GM18505 (cell line): Measurements from ENCODE around the gene GALNT6.

Experiments used
- ATAC-seq: cut with Tn5 transposase; IDR thresholded peaks from one replicate; pipeline ENCODE4 v1.9.1; 2021; ENCODE audit not compliant: unreplicated experiment
- POLR2A ChIP-seq: IDR thresholded peaks from 4 replicates; pipeline ENCODE4 v1.6.1; 2011; ENCODE audit warnings: borderline replicate concordance; ENCODE audit not compliant: insufficient read depth, insufficient read length; ENCODE audit errors: extremely low read depth

Gene GALNT6

DNA sequence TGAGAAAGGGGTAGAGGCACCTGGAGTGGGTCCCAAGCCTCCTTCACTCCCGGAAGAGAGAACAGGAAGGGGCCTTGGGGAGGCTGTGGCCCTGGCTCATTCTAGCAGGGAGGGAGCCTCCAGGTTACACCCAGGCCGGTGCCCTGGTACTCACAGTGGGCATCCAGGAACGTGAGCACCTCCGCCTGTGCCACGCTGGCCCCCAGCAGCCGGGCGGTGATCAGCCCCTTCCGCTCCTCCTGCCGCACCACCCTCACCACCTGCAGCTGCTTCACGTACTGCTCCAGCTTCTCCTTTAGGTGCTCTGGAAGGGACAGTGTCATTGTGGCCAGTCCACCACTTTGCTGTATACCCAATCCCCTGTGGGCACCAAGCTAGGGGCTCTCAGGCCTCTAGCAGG, 25.9 kb downstream of the GALNT6 start:
- no peak for TF ChIP-seq POLR2A
- ATAC-seq = no peak

DNA sequence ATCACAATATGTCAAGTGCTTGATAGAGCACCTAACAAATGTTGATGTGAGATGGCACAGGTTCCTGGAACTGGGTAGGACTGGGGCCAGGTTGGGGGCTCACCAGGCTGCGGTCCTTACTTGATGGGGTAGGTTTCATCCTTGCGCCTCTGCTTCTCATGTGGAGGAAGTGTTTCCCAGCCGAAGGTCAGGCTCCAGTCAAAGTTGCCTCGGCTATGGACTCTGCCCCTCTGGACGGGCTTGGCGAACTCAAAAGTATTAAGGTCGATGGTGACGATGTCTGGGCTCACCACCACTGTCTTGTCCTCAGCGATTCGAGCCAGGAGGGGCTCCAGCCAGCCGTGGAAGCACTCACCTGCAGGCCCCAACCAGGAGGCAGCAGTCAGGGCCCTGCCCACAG, 27.2 kb downstream of the GALNT6 start:
- no peak for ATAC-seq

DNA sequence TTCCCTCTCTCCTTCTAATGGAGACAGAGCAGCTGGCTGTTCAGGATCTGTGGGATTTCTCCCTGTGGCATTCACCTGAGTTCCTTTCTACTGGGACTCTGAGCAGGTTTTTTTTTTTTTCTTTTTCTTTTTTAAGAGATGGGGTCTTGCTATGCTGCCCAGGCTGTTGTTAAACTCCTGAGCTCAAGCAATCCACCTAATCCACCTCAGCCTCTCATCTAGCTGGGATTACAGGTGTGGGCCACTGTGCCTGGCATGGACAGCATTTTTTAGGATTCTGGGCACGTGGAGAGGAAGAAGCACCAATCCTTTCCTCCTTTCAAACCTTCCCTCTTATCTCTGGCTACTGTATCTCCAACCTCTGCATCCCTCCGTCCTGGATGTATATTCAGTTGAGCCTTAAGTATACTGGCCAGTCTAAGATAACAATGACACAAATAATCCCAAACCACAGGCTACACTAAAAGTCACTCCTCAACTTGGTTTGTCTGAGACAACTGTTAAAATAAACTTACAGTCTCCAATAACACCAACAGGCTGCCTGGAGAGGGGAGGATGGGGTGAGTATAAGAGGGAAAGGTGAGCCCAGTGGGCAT, 28.4 kb downstream of the GALNT6 start:
- no peak for ATAC-seq

More for the DNA sequence above, 27.2 kb downstream of the GALNT6 start:
- no peak for TF ChIP-seq POLR2A

DNA sequence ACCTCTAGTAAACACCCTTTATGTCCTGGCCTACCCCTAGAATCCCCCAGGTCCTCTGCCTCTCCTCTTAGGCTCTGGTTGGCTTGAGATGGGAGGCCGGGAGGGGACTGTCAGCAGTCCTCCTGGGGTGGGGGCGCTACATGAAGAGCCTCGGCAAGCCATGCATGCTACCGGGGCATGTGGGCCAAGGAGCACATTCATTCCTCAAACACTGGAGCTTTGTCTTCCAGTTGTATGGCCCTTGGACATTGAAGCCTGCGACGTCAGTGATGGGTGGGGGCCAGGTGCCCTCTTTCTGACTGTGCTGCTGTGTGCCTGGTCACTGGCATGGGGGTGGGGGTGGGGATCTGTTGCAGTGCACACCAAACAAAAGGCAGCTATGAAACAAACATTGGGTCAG, 28.9 kb downstream of the GALNT6 start:
- no peak for ATAC-seq
- TF ChIP-seq POLR2A = no peak

More for the DNA sequence above, 28.4 kb downstream of the GALNT6 start:
- TF ChIP-seq POLR2A = no peak

- no peak for ATAC-seq
- TF ChIP-seq POLR2A = no peak
Measured at GRCh38 chr12:51361161-51362016, 29.8 kb downstream of the GALNT6 start.

- no peak for TF ChIP-seq POLR2A
- ATAC-seq = no peak
Measured at GRCh38 chr12:51360315-51360714, 30.9 kb downstream of the GALNT6 start.

DNA sequence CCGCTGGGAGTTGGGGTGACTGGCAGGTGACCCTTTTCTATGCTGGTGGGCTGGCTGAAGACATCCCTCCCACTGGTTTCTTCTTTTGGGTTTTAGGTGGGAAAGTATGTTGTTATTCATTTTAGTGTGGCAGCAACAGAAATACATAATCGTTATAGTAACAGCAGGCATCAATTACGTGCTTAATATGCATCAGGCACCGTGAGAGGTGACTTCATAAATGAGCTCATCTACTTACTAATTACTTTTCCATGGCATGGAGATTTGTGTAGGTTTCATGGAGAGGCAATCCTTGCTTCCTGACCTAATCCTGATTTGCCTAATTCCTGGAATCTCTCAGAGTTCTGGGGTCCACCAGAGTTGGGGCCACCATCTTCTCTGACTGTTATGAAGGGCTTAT, 31.4 kb downstream of the GALNT6 start:
- no peak for ATAC-seq
- TF ChIP-seq POLR2A = no peak

GRCh38 chr12:51358496-51358895, 32.7 kb downstream of the GALNT6 start:
- TF ChIP-seq POLR2A = no peak

GRCh38 chr12:51357374-51358047, 33.7 kb downstream of the GALNT6 start:
- no peak for ATAC-seq
- no peak for TF ChIP-seq POLR2A

More at GRCh38 chr12:51358496-51358895, 32.7 kb downstream of the GALNT6 start:
- no peak for ATAC-seq

GRCh38 chr12:51351913-51352532, 39.2 kb downstream of the GALNT6 start:
- TF ChIP-seq POLR2A = no peak
- ATAC-seq = no peak

DNA sequence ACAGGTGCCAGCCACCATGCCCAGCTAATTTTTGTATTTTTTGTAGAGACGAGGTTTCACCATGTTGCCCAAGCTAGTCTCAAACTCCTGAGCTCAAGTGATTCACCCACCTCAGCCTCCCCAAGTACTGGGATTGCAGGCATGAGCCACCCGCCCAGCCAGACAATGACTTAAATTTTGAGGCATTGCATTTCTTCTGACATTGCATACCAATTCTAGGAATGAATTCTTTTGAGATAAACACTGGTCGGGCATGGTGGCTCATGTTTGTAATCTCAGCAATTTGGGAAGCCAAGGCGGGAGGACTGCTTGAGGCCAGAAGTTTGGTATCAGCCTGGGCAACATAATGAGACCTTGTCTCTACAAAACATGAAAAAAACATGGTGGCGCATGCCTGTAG, 42.2 kb downstream of the GALNT6 start:
- no peak for TF ChIP-seq POLR2A
- ATAC-seq = no peak

GRCh38 chr12:51348116-51348515, 43.1 kb downstream of the GALNT6 start:
- TF ChIP-seq POLR2A = no peak
- ATAC-seq = no peak

GRCh38 chr12:51346581-51346980, 44.6 kb downstream of the GALNT6 start, which contains the start of gene CELA1:
TSS of gene CELA1 (minus strand) at chr12:51346679. CDS start at chr12:51346638, 41 bp downstream.
- TF ChIP-seq POLR2A = no peak
- ATAC-seq = no peak
